ENCODE measurements around the gene NBPF15. TPM values are rescaled to one million over a fixed set of nuclear protein-coding genes. Genes with fewer than 3 reads are reported as not detected.
"Not testable (repeated sequence)": the region's sequence is repeated elsewhere in the genome, so short reads cannot be mapped to it uniquely, and the experiment has no call there.

NBPF15 gene
- total and polyA plus RNA-seq, 2 donors from 2014 or later, result 7.0 to 44.9 TPM

DNA sequence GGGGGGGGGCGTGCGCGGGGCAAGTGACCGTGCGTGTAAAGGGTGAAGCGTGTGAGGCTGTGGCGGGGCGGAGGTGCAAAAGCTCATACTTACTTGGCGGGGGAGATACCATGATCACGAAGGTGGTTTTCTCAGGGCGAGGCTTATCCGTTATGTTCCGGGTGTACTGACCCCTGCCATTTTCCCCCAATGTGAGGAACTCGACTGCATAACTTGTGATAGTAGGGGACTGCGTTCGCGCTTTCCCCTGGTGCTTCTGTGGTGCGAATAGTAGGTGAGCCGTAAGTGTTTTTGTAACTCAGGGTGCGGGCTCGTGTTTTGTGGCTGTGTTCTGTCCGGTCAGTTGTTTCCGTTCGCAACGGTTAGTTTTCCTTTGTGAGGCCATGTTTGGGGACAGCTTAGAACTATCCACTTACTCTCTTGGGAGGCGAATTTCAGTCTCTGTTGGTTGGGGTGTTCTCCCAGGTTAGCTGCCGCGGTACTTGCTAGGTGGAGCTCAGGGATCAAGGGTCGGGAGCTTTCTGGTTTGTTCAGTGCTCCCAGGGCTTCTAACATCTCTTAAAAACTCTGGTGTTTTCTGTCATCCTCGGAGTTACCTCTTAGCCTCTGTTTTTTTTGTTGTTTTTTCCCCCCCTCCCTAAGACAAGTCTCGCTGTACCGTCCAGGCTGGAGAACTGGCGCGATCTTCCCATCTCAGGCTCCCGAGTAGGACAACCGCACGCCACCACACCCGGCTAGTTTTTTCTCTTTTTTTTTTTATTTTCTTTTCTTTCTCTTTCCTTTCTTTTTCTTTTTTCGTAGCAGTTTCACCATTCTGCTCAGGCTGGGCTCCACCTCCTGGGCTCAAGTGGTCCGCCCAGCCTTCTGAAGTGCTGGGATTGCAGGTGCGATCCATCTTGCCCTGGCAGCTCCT is 48.7 kb downstream of the NBPF15 start:
- Histone ChIP-seq H3K9ac (ENCODE audit: low read length in 3 of 3) (peak overlapping the region in 1 of 3 donors; percentile 75), H3K27ac (ENCODE audit: low read depth in 2 of 2, low read length in 2 of 2) (peak overlapping the region in 1 of 2 donors; percentile 53), H3K4me3 (ENCODE audit: low read length in 3 of 3) (peak overlapping the region; percentile 73 to 79 (median 79))
- H3K36me3 ChIP-seq (ENCODE audit: control insufficient read depth in 2 of 3, insufficient read depth in 3 of 3, low read length in 3 of 3); H3K27me3 ChIP-seq (ENCODE audit: control insufficient read depth, insufficient read depth, low read length); H3K9me3 ChIP-seq (ENCODE audit: control insufficient read depth in 2 of 3, insufficient read depth in 1 of 3, low read length in 3 of 3); intact Hi-C loops (cut with DNase I); H3K4me1 ChIP-seq (ENCODE audit: control insufficient read depth in 2 of 3, insufficient read depth in 2 of 3, low read depth in 1 of 3, low read length in 3 of 3); FAIRE-seq: not testable (repeated sequence)
- DNase-seq, result peak; percentile 88 to 97 (median 95)

- H3K9me3 ChIP-seq (ENCODE audit: control insufficient read depth in 2 of 3, insufficient read depth in 1 of 3, low read length in 3 of 3); H3K27me3 ChIP-seq (ENCODE audit: control insufficient read depth, insufficient read depth, low read length); FAIRE-seq; H3K4me1 ChIP-seq (ENCODE audit: control insufficient read depth in 2 of 3, insufficient read depth in 2 of 3, low read depth in 1 of 3, low read length in 3 of 3); H3K36me3 ChIP-seq (ENCODE audit: control insufficient read depth in 2 of 3, insufficient read depth in 3 of 3, low read length in 3 of 3); H3K9ac ChIP-seq (ENCODE audit: low read length in 3 of 3); H3K27ac ChIP-seq (ENCODE audit: low read depth in 2 of 2, low read length in 2 of 2); intact Hi-C loops (cut with DNase I): not testable (repeated sequence)
- peak overlapping the region in 1 of 3 donors; percentile 79 for H3K4me3 ChIP-seq (ENCODE audit: low read length in 3 of 3)
- peak; percentile 76 to 95 (median 86) for DNase-seq
These were observed 49.4 kb downstream of the NBPF15 start for GRCh38 chr1:144412068-144412471.

- H3K9me3 ChIP-seq (ENCODE audit: control insufficient read depth in 2 of 3, insufficient read depth in 1 of 3, low read length in 3 of 3); H3K4me3 ChIP-seq (ENCODE audit: low read length in 3 of 3); H3K9ac ChIP-seq (ENCODE audit: low read length in 3 of 3); DNase-seq; H3K27me3 ChIP-seq (ENCODE audit: control insufficient read depth, insufficient read depth, low read length); H3K27ac ChIP-seq (ENCODE audit: low read depth in 2 of 2, low read length in 2 of 2); FAIRE-seq; H3K36me3 ChIP-seq (ENCODE audit: control insufficient read depth in 2 of 3, insufficient read depth in 3 of 3, low read length in 3 of 3); intact Hi-C loops (cut with DNase I); H3K4me1 ChIP-seq (ENCODE audit: control insufficient read depth in 2 of 3, insufficient read depth in 2 of 3, low read depth in 1 of 3, low read length in 3 of 3): not testable (repeated sequence)
These were observed 58.7 kb downstream of the NBPF15 start for GRCh38 chr1:144402807-144403206.

GRCh38 chr1:144371651-144372050 is 89.8 kb downstream of the NBPF15 start:
- H3K27ac ChIP-seq (ENCODE audit: low read depth in 2 of 2, low read length in 2 of 2); H3K9me3 ChIP-seq (ENCODE audit: control insufficient read depth in 2 of 3, insufficient read depth in 1 of 3, low read length in 3 of 3); H3K9ac ChIP-seq (ENCODE audit: low read length in 3 of 3); FAIRE-seq; H3K36me3 ChIP-seq (ENCODE audit: control insufficient read depth in 2 of 3, insufficient read depth in 3 of 3, low read length in 3 of 3); DNase-seq; H3K27me3 ChIP-seq (ENCODE audit: control insufficient read depth, insufficient read depth, low read length); intact Hi-C loops (cut with DNase I); H3K4me3 ChIP-seq (ENCODE audit: low read length in 3 of 3); H3K4me1 ChIP-seq (ENCODE audit: control insufficient read depth in 2 of 3, insufficient read depth in 2 of 3, low read depth in 1 of 3, low read length in 3 of 3): not testable (repeated sequence)

Other genes starting within 250 kb of the NBPF15 start
- gene PPIAL4E, start 88.0 kb downstream of the NBPF15 start, total RNA-seq, result not detected
- gene PPIAL4E, start 88.0 kb downstream of the NBPF15 start, polyA plus RNA-seq (ENCODE audit: insufficient read depth, low read depth, low replicate concordance), result not detected
- not detected for gene PPIAL4F, start 131.2 kb upstream of the NBPF15 start, total RNA-seq
- gene PPIAL4F, start 131.2 kb upstream of the NBPF15 start, polyA plus RNA-seq (ENCODE audit: insufficient read depth, low read depth, low replicate concordance), result not detected